H1 (cell line): ENCODE measurements around the gene DMBT1. TPM values are rescaled to one million over a fixed set of nuclear protein-coding genes. Genes with fewer than 3 reads are reported as not detected.

Source experiments
- ATF3 ChIP-seq: IDR thresholded peaks from 2 replicates; pipeline ENCODE4 v1.6.1; 2011; ENCODE audit warnings: low read depth, mild to moderate bottlenecking, low read length; ENCODE audit not compliant: insufficient read depth
- CHD7 ChIP-seq: fragments of 300-600 bp; sonication (generic); IDR thresholded peaks from 2 replicates; pipeline ENCODE4 v1.7.1; 2012; ENCODE audit warnings: low read length, moderate library complexity, mild to moderate bottlenecking, inconsistent platforms; ENCODE audit not compliant: insufficient replicate concordance
- CTBP2 ChIP-seq: IDR thresholded peaks from 2 replicates; pipeline ENCODE4 v1.7.0; 2011; ENCODE audit warnings: borderline replicate concordance, mild to moderate bottlenecking, moderate library complexity, mixed read lengths, low read length; ENCODE audit not compliant: insufficient read depth, insufficient read length
- E2F6 ChIP-seq: IDR thresholded peaks from 2 replicates; pipeline ENCODE4 v1.6.1; 2012; ENCODE audit warnings: inconsistent platforms
- EP300 ChIP-seq, 2 experiments: IDR thresholded peaks; 1 replicate in 1 of 2; 2 replicates in 1 of 2; pipeline ENCODE4 v1.6.1; 2011 to 2012; ENCODE audit warnings: low read depth in 2 of 2, low read length in 2 of 2, mild to moderate bottlenecking in 2 of 2, borderline replicate concordance in 1 of 2, inconsistent platforms in 1 of 2, moderate library complexity in 1 of 2
- MAFK ChIP-seq: IDR thresholded peaks from 2 replicates; pipeline ENCODE4 v1.6.1; 2012; ENCODE audit warnings: low read depth, mild to moderate bottlenecking, improper control_type of control experiment, low read length
- SIX5 ChIP-seq: IDR thresholded peaks from 2 replicates; pipeline ENCODE4 v1.6.1; 2011; ENCODE audit warnings: mild to moderate bottlenecking, low read depth, low read length
- polyA plus RNA-seq, 7 experiments: library from polyadenylated mRNA; depleted of rRNA in 3 of 7; stranded (reverse) in 5 of 7; unstranded in 2 of 7; fragments of >200 nt in 5 of 7; fragments of 200-250 nt in 2 of 7; gene quantifications; 1 replicate in 5 of 7; 2 replicates in 1 of 7; 4 replicates in 1 of 7; pipeline versions ENCODE4 v1.2.1 to v1.2.3, GENCODE V29; 2011 to 2013; ENCODE audit warnings: missing spikeins in 2 of 7, mixed read lengths in 2 of 7
- total RNA-seq: library from RNA; stranded (reverse); fragmentation: NEBNext Ultra II Directional; extraction: Animal tissue kit (Norgen Biotek cat#: 25700); gene quantifications from 2 replicates; pipeline ENCODE4 v1.2.1, GENCODE V29; 2021

The DMBT1 gene
- total and polyA plus RNA-seq, 2 of the 8 experiments (the other 6 are each of a cell fraction or from before 2014, with no cell fraction given) = 0.03 TPM; not detected in 1

- TF ChIP-seq CHD7 = no peak
- TF ChIP-seq EP300 (IDR thresholded peaks at IDR 0.05; ENCODE audit: borderline replicate concordance in 1 of 2, low read depth in 2 of 2, low read length in 2 of 2) = no peak
- TF ChIP-seq E2F6 = no peak
- TF ChIP-seq CTBP2 = no peak
- no peak for TF ChIP-seq ATF3
- no peak for TF ChIP-seq SIX5
- TF ChIP-seq MAFK = no peak
Measured at GRCh38 chr10:122673731-122674130, 113.2 kb downstream of the DMBT1 start (continued).
